Umbilical cord (tissue), 1 donor: ENCODE results near the gene ZBTB7C. TPM values are rescaled to one million over a fixed set of nuclear protein-coding genes. Genes with fewer than 3 reads are reported as not detected.

Experiments
- total RNA-seq: library from RNA; depleted of rRNA; stranded (reverse); fragments of >200 nt; gene quantifications from one replicate; pipeline ENCODE4 v1.2.3, GENCODE V29; 2014; ENCODE audit warnings: low replicate concordance; ENCODE audit not compliant: insufficient read depth

Gene ZBTB7C
- total RNA-seq, 1 donor from 2014 or later, result 1.7 TPM

Other genes with a start within 250 kb of the ZBTB7C start
- 39.7 TPM for gene CTIF, start 129.6 kb upstream of the ZBTB7C start, total RNA-seq